NCI-H146 treated with DMSO at 0.1 percent for 48 hours (cell line): ENCODE data around the gene C5orf58.
"Not testable (repeated sequence)": the region's sequence is repeated elsewhere in the genome, so short reads cannot be mapped to it uniquely, and the experiment has no call there.

Source experiments
- DNase-seq: peaks from one replicate; lab custom pipeline; 2025; ENCODE audit not compliant: unreplicated experiment; lab: John Stamatoyannopoulos, UW

The C5orf58 gene

GRCh38 chr5:170223360-170223759 is 9.4 kb upstream of the C5orf58 start:
- no peak for DNase-seq

- DNase-seq, result no peak
Observed at GRCh38 chr5:170223906-170224305, 8.9 kb upstream of the C5orf58 start.

- DNase-seq, result no peak
Observed at GRCh38 chr5:170225326-170226128, 7.3 kb upstream of the C5orf58 start.

GRCh38 chr5:170226129-170226615 is 6.6 kb upstream of the C5orf58 start:
- DNase-seq, result no peak

GRCh38 chr5:170226661-170227060 is 6.1 kb upstream of the C5orf58 start:
- no peak for DNase-seq

- DNase-seq, result no peak
Observed at GRCh38 chr5:170228762-170229435, 3.9 kb upstream of the C5orf58 start.

GRCh38 chr5:170233358-170233892 is 640 bp downstream of the C5orf58 start:
- no peak for DNase-seq

- DNase-seq, result no peak
Observed at GRCh38 chr5:170235876-170236864, 3.4 kb downstream of the C5orf58 start.

- DNase-seq, result no peak
Observed at GRCh38 chr5:170238456-170239196, 5.8 kb downstream of the C5orf58 start.

GRCh38 chr5:170245436-170245835 is 12.7 kb downstream of the C5orf58 start:
- not testable (repeated sequence) for DNase-seq

GRCh38 chr5:170246126-170246870 is 13.5 kb downstream of the C5orf58 start:
- DNase-seq, result no peak

GRCh38 chr5:170247363-170247762 is 14.6 kb downstream of the C5orf58 start:
- DNase-seq, result no peak

GRCh38 chr5:170248172-170248930 is 15.6 kb downstream of the C5orf58 start:
- no peak for DNase-seq

- not testable (repeated sequence) for DNase-seq
Observed at GRCh38 chr5:170248931-170249227, 16.1 kb downstream of the C5orf58 start.

GRCh38 chr5:170249355-170249754 is 16.6 kb downstream of the C5orf58 start:
- no peak for DNase-seq

GRCh38 chr5:170250810-170251317 is 18.1 kb downstream of the C5orf58 start:
- no peak for DNase-seq

- DNase-seq, result no peak
Observed at GRCh38 chr5:170251462-170251861, 18.7 kb downstream of the C5orf58 start.

GRCh38 chr5:170252109-170252508 is 19.3 kb downstream of the C5orf58 start:
- no peak for DNase-seq
